Measurements from ENCODE around the gene LYSMD3. TPM values are rescaled to one million over a fixed set of nuclear protein-coding genes. Genes with fewer than 3 reads are reported as not detected.

The LYSMD3 gene
- total RNA-seq, 4 donors from 2014 or later, result 5.6 to 23.0 (median 12.8) TPM

GRCh38 chr5:90545511-90545910 lies 16.1 kb upstream of the LYSMD3 start:
- H3K27me3 ChIP-seq, result peaks cover 4% of the 10 kb centered on the region
- in situ Hi-C loops (cut with MboI; ENCODE audit: low pct_ligation_motif_present in 1 of 4, low pct_unique_long_range_greater_than_20kb in 1 of 4, low sequenced_read_pairs in 3 of 4), result loop anchor here in 1 of 4 donors (25.0 kb wide), 1 partner anchor 108 kb away; no protein-coding TSS in a partner anchor
- intact Hi-C loops (cut with DNase I; ENCODE audit: low total_unique reads), result no loop called here
- H3K4me3 ChIP-seq, result no peak overlapping the region
- peaks cover 0 to 7% (median 0%) of the 10 kb centered on the region in 4 donors for H3K4me1 ChIP-seq
- no peak for DNase-seq
- H3K36me3 ChIP-seq, result no peaks in the 10 kb centered on the region
- 83 to 87% methylated on average over 2 of the region's 2 CpGs for WGBS, 2 donors (ENCODE audit: low coverage in 1 of 2)
- no peak overlapping the region for H3K27ac ChIP-seq
- H3K9me3 ChIP-seq, result no peaks in the 10 kb centered on the region
- TF ChIP-seq POLR2AphosphoS5 (IDR thresholded peaks at IDR 0.05) (no peak), EP300 (IDR thresholded peaks at IDR 0.05; ENCODE audit: low read depth) (no peak), CTCF (IDR thresholded peaks at IDR 0.05) (no peak), POLR2A (IDR thresholded peaks at IDR 0.05) (no peak)

DNA sequence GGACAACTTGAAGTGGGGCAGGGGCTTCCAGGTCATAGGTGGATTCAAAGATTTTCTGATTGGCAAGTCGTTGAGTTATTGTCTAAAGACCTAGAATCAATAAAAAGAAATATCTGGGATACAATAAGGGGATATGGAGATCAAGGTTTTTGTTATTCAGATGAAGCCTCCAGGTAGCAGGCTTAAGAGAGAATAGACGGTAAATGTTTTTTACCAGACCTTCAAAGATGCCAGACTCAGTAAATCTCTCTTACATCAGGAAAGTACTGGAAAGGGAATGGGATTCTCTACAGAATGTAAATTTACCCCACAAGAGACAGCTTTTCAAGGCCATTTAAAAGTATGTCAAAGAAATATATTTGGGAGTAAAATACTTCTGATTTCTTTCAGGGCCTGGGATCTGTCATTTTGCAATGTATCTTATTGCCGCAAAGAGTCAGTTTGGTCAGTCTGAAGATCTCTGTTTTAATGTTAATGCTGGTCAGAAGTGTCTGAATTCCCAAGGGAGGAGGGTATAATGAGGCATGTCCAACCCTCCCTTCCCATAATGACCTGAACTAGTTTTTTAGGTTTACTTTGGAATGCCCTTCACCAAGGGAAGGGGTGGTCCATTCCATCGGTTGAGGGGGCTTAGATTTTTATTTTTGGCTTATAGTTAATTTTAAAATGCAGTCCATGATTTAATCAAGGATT lies 13.6 kb upstream of the LYSMD3 start:
- no peak for DNase-seq
- Histone ChIP-seq H3K36me3 (no peaks in the 10 kb centered on the region), H3K4me3 (no peak overlapping the region), H3K27ac (no peak overlapping the region), H3K27me3 (no peaks in the 10 kb centered on the region), H3K4me1 (peaks cover 0 to 7% (median 0%) of the 10 kb centered on the region in 4 donors), H3K9me3 (no peaks in the 10 kb centered on the region)
- WGBS, 2 donors (ENCODE audit: low coverage in 1 of 2), result 54 to 69% methylated on average over 4 of the region's 4 CpGs
- TF ChIP-seq POLR2AphosphoS5 (IDR thresholded peaks at IDR 0.05) (no peak), EP300 (IDR thresholded peaks at IDR 0.05; ENCODE audit: low read depth) (no peak)
- intact Hi-C loops (cut with DNase I; ENCODE audit: low total_unique reads), result no loop called here
- in situ Hi-C loops (cut with MboI; ENCODE audit: low pct_ligation_motif_present in 1 of 4, low pct_unique_long_range_greater_than_20kb in 1 of 4, low sequenced_read_pairs in 3 of 4), result loop anchor here in 1 of 4 donors (25.0 kb wide), 1 partner anchor 106 kb away; no protein-coding TSS in a partner anchor

GRCh38 chr5:90534922-90535321 lies 5.5 kb upstream of the LYSMD3 start:
- TF ChIP-seq EP300 (IDR thresholded peaks at IDR 0.05; ENCODE audit: low read depth) (no peak), POLR2A (IDR thresholded peaks at IDR 0.05) (no peak)
- intact Hi-C loops (cut with DNase I; ENCODE audit: low total_unique reads) (loop anchor here (10.0 kb wide), 1 partner anchor 100 kb away; no protein-coding TSS in a partner anchor), in situ Hi-C loops (cut with MboI; ENCODE audit: low pct_ligation_motif_present in 1 of 4, low pct_unique_long_range_greater_than_20kb in 1 of 4, low sequenced_read_pairs in 3 of 4) (loop anchor here in 1 of 4 donors (25.0 kb wide), 1 partner anchor 98 kb away; no protein-coding TSS in a partner anchor)
- DNase-seq, result no peak
- Histone ChIP-seq H3K9me3 (no peaks in the 10 kb centered on the region), H3K27me3 (no peaks in the 10 kb centered on the region), H3K4me1 (peaks cover 0 to 19% (median 6%) of the 10 kb centered on the region in 4 donors), H3K36me3 (no peaks in the 10 kb centered on the region), H3K27ac (no peak overlapping the region), H3K4me3 (no peak overlapping the region)
- 32 to 52% methylated on average over 3 of the region's 3 CpGs for WGBS, 2 donors (ENCODE audit: low coverage in 1 of 2)

- Histone ChIP-seq H3K36me3 (no peaks in the 10 kb centered on the region), H3K9me3 (no peaks in the 10 kb centered on the region), H3K27ac (no peak overlapping the region), H3K4me1 (peaks cover 0 to 19% (median 6%) of the 10 kb centered on the region in 4 donors), H3K27me3 (no peaks in the 10 kb centered on the region), H3K4me3 (no peak overlapping the region)
- no peak for DNase-seq
- intact Hi-C loops (cut with DNase I; ENCODE audit: low total_unique reads) (loop anchor here (10.0 kb wide), 1 partner anchor 99 kb away; no protein-coding TSS in a partner anchor), in situ Hi-C loops (cut with MboI; ENCODE audit: low pct_ligation_motif_present in 1 of 4, low pct_unique_long_range_greater_than_20kb in 1 of 4, low sequenced_read_pairs in 3 of 4) (loop anchor here in 1 of 4 donors (25.0 kb wide), 1 partner anchor 96 kb away; no protein-coding TSS in a partner anchor)
- 62 to 82% methylated on average over 3 of the region's 3 CpGs for WGBS, 2 donors (ENCODE audit: low coverage in 1 of 2)
- no peak for TF ChIP-seq EP300 (IDR thresholded peaks at IDR 0.05; ENCODE audit: low read depth)
- TF ChIP-seq POLR2A (IDR thresholded peaks at IDR 0.05), result no peak
- TF ChIP-seq POLR2AphosphoS5 (IDR thresholded peaks at IDR 0.05), result no peak
- TF ChIP-seq CTCF (IDR thresholded peaks at IDR 0.05), result no peak
These were observed 4.4 kb upstream of the LYSMD3 start for GRCh38 chr5:90533794-90534193.
